GM12878 (cell line): ENCODE measurements around the gene CLK2. TPM values are rescaled to one million over a fixed set of nuclear protein-coding genes. Genes with fewer than 3 reads are reported as not detected.

Experiments used
- CHD2 ChIP-seq: IDR thresholded peaks from 2 replicates; pipeline ENCODE4 v1.6.1; 2011; ENCODE audit warnings: low read depth, low read length, improper control_type of control experiment, borderline replicate concordance
- IKZF2 ChIP-seq, 2 experiments: fragments of 450-650 bp; IDR thresholded peaks; 2 replicates each; pipeline ENCODE4 v1.6.1; 2017; ENCODE audit warnings: mild to moderate bottlenecking in 2 of 2, moderate library complexity in 2 of 2
- JUND ChIP-seq: IDR thresholded peaks from 2 replicates; pipeline ENCODE4 v1.6.1; 2012; ENCODE audit warnings: low read depth, mild to moderate bottlenecking, low read length, improper control_type of control experiment, moderate library complexity
- KDM1A ChIP-seq: fragments of 200-600 bp; sonication (generic); IDR thresholded peaks from 2 replicates; pipeline ENCODE4 v1.6.1; 2016; ENCODE audit warnings: borderline replicate concordance
- MTA2 ChIP-seq: fragments of 450-650 bp; IDR thresholded peaks from 2 replicates; pipeline ENCODE4 v1.6.1; 2016; ENCODE audit warnings: low read depth, mild to moderate bottlenecking, moderate library complexity
- NR2C1 ChIP-seq: fragments of 450-650 bp; IDR thresholded peaks from 2 replicates; pipeline ENCODE4 v1.6.1; 2017; ENCODE audit warnings: antibody characterized with exemption, mild to moderate bottlenecking, moderate library complexity
- NR2F1 ChIP-seq: fragments of 450-650 bp; conservative IDR thresholded peaks from 2 replicates; pipeline ENCODE4 v1.6.1; 2017; ENCODE audit warnings: mild to moderate bottlenecking
- NRF1 ChIP-seq: conservative IDR thresholded peaks from 2 replicates; pipeline ENCODE4 v1.6.1; 2011; ENCODE audit warnings: mild to moderate bottlenecking, low read depth, low read length, improper control_type of control experiment
- RAD51 ChIP-seq: fragments of 450-650 bp; IDR thresholded peaks from 2 replicates; pipeline ENCODE4 v1.6.1; 2016; ENCODE audit warnings: moderate library complexity, mild to moderate bottlenecking, inconsistent platforms
- SIX5 ChIP-seq: IDR thresholded peaks from 2 replicates; pipeline ENCODE4 v1.6.1; 2011; ENCODE audit warnings: mild to moderate bottlenecking, low read depth, low read length, moderate library complexity; ENCODE audit not compliant: severe bottlenecking
- SMAD5 ChIP-seq: IDR thresholded peaks from 2 replicates; pipeline ENCODE4 v1.6.1; 2016; ENCODE audit warnings: antibody characterized with exemption, low read depth
- SMARCA5 ChIP-seq: fragments of 450-650 bp; IDR thresholded peaks from 2 replicates; pipeline ENCODE4 v1.6.1; 2017; ENCODE audit warnings: mild to moderate bottlenecking
- TCF12 ChIP-seq: IDR thresholded peaks from 2 replicates; pipeline ENCODE4 v1.6.1; 2011; ENCODE audit warnings: low read depth, mild to moderate bottlenecking, low read length
- YY1 ChIP-seq: IDR thresholded peaks from 2 replicates; pipeline ENCODE4 v1.6.1; 2011; ENCODE audit warnings: low read depth, mild to moderate bottlenecking, low read length
- ZBTB11 ChIP-seq: fragments of 450-650 bp; formaldehyde crosslinking; IDR thresholded peaks from 2 replicates; pipeline ENCODE4 v1.5.0; 2022; ENCODE audit warnings: mild to moderate bottlenecking, missing genetic modification characterization
- polyA plus RNA-seq, 11 experiments: library from polyadenylated mRNA; depleted of rRNA in 4 of 11; unstranded in 6 of 11; stranded (reverse) in 5 of 11; fragments of >200 nt; fragmentation: Nextera tagmentation in 4 of 11; fragmentation: Illumina TruSeq in 1 of 11; extraction: Ambion mirVana in 4 of 11; extraction: Trizol in 1 of 11; gene quantifications; 1 replicate in 1 of 11; 2 replicates in 10 of 11; pipeline versions ENCODE4 v1.2.1 to v1.2.3, GENCODE V29; 2011 to 2016; ENCODE audit warnings: inconsistent platforms in 2 of 11, missing spikeins in 2 of 11, low read depth in 1 of 11
- total RNA-seq, 4 experiments: library from RNA; depleted of rRNA in 3 of 4; stranded (reverse); fragments of >200 nt in 3 of 4; fragmentation: Illumina TruSeq in 1 of 4; extraction: Trizol in 1 of 4; gene quantifications; 2 replicates each; pipeline versions ENCODE4 v1.2.1 to v1.2.3, GENCODE V29; 2013 to 2021

The CLK2 gene
- total and polyA plus RNA-seq, 10 of the 15 experiments (the other 5 are each of a cell fraction or from before 2014, with no cell fraction given): 11.1 to 83.7 (median 36.7) TPM

DNA sequence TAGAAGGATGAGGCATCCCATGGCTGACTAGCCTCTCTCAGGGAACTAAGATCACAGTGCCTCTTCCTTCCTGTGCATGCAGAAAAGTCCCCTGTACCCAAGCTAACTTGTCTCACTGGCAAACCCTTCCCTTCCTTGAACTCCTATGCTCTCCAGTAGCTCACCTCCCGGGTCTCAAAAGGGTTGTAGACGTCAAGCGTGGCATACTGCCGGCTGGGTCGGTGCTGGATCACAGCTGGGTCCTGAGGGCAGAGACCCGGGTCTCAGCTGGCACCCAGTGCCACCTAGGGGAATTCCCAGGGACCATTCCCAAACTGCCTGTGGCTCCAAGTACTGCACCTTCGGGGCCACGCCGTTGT is 11.8 kb downstream of the CLK2 start (continued):
- TF ChIP-seq SIX5 (no peak), CHD2 (no peak), NRF1 (no peak), IKZF2 (IDR thresholded peaks at IDR 0.05) (no peak), YY1 (peak; percentile 36; the same call in 1 of the 2 replicates), NR2C1 (no peak), ZBTB11 (peak; percentile 60), SMAD5 (no peak), MTA2 (no peak), TCF12 (0 out of 2 replicates have a peak, but pooled peaks have one; percentile 28), NR2F1 (no peak), SMARCA5 (no peak), KDM1A (no peak), JUND (no peak), RAD51 (no peak)
